B cell (primary cell): Measurements from ENCODE around the gene GPC5. TPM values are rescaled to one million over a fixed set of nuclear protein-coding genes. Genes with fewer than 3 reads are reported as not detected.

Experiments
- ATAC-seq: fragments of 200-7000 bp; cut with Tn5 transposase; one replicate; pipeline ENCODE4 v1.10.0; 2021; ENCODE audit warnings: low read depth, mild to moderate bottlenecking, moderate number of reproducible peaks, moderate library complexity
- CTCF ChIA-PET: fragments of 350-600 bp; sonication (Branson Sonifier 250); formaldehyde crosslinking; loops from one replicate; lab custom pipeline; 2021; ENCODE audit warnings: antibody characterized with exemption, inconsistent platforms; lab: Charles Lee
- POLR2A ChIA-PET: fragments of 350-600 bp; sonication (Branson Sonifier 250); formaldehyde crosslinking; loops from one replicate; lab custom pipeline; 2021; ENCODE audit warnings: antibody characterized with exemption; lab: Charles Lee
- DNase-seq: peaks from one replicate; pipeline ENCODE4 v3.0.0; 2013
- H2AFZ ChIP-seq: 2 replicates; pipeline ENCODE4 v1.6.1; 2012; ENCODE audit warnings: mild to moderate bottlenecking, low read depth, low read length; ENCODE audit not compliant: insufficient read depth, poor library complexity, severe bottlenecking
- H3K27ac ChIP-seq, 2 donors: 1 replicate in 1 of 2; 2 replicates in 1 of 2; pipeline ENCODE4 v1.5.1; 2012 to 2013; ENCODE audit warnings: low read length in 2 of 2, mild to moderate bottlenecking in 2 of 2, moderate library complexity in 1 of 2
- H3K27me3 ChIP-seq, 4 experiments: fragments of 200-600 bp in 1 of 4; sonication (generic) in 1 of 4; replicated peaks in 1 of 4; 1 replicate in 2 of 4; 2 replicates in 2 of 4; pipeline versions ENCODE4 v1.6.1 to v1.7.0; 2013 to 2016; ENCODE audit warnings: low read length in 3 of 4, mild to moderate bottlenecking in 2 of 4, mixed read lengths in 1 of 4, moderate library complexity in 1 of 4; ENCODE audit not compliant: insufficient read depth in 4 of 4, control insufficient read depth in 3 of 4; ENCODE audit errors: control extremely low read depth in 1 of 4
- H3K36me3 ChIP-seq, 2 experiments: replicated peaks in 1 of 2; 1 replicate in 1 of 2; 2 replicates in 1 of 2; pipeline versions ENCODE4 v1.6.1 to v1.7.1; 2013; ENCODE audit warnings: low read length in 1 of 2; ENCODE audit not compliant: insufficient read depth in 2 of 2, control insufficient read depth in 1 of 2; ENCODE audit errors: control extremely low read depth in 1 of 2, extremely low read depth in 1 of 2
- H3K4me1 ChIP-seq, 2 donors: fragments of 200-600 bp in 1 of 2; sonication (generic) in 1 of 2; 1 replicate in 1 of 2; 2 replicates in 1 of 2; pipeline versions ENCODE4 v1.5.1 to v1.6.1; 2013 to 2017; ENCODE audit warnings: low read length in 2 of 2; ENCODE audit not compliant: control insufficient read depth in 2 of 2, insufficient read depth in 2 of 2
- H3K4me2 ChIP-seq: replicated peaks from 2 replicates; pipeline ENCODE3; 2012; ENCODE audit warnings: mild to moderate bottlenecking, low read depth, low read length; ENCODE audit not compliant: poor library complexity, severe bottlenecking
- H3K4me3 ChIP-seq, 5 experiments: fragments of 200-600 bp in 1 of 5; sonication (generic) in 1 of 5; 1 replicate in 3 of 5; 2 replicates in 2 of 5; pipeline versions ENCODE4 v1.5.1 to v1.7.0; 2011 to 2016; ENCODE audit warnings: low read length in 4 of 5, mild to moderate bottlenecking in 4 of 5, low read depth in 2 of 5, control low read depth in 1 of 5, moderate library complexity in 1 of 5; ENCODE audit not compliant: insufficient read depth in 1 of 5; ENCODE audit errors: control extremely low read depth in 1 of 5, extremely low read depth in 1 of 5
- H3K79me2 ChIP-seq: fragments of 200-600 bp; sonication (generic); one replicate; pipeline ENCODE4 v1.6.0; 2016; ENCODE audit warnings: low read length; ENCODE audit not compliant: control insufficient read depth, insufficient read depth
- H3K9ac ChIP-seq: fragments of 200-600 bp; sonication (generic); 2 replicates; pipeline ENCODE4 v1.6.1; 2017; ENCODE audit warnings: mild to moderate bottlenecking, low read length, moderate library complexity
- H3K9me3 ChIP-seq, 3 donors: one replicate each; pipeline versions ENCODE4 v1.6.1 to v1.7.1; 2013; ENCODE audit warnings: low read length in 2 of 3; ENCODE audit not compliant: control insufficient read depth in 2 of 3, insufficient read depth in 1 of 3; ENCODE audit errors: control extremely low read depth in 1 of 3
- H4K20me1 ChIP-seq: 2 replicates; pipeline ENCODE4 v1.6.0; 2012; ENCODE audit warnings: mild to moderate bottlenecking, low read length; ENCODE audit not compliant: insufficient read depth, control insufficient read depth, poor library complexity, severe bottlenecking
- H3K27ac Mint-ChIP-seq: one replicate; pipeline ENCODE4 v1.8.0; 2021; ENCODE audit warnings: mixed read lengths
- H3K27me3 Mint-ChIP-seq: one replicate; pipeline ENCODE4 v1.8.0; 2021; ENCODE audit warnings: mixed read lengths
- H3K4me1 Mint-ChIP-seq: one replicate; pipeline ENCODE4 v1.8.0; 2021; ENCODE audit warnings: mixed read lengths
- H3K4me3 Mint-ChIP-seq: one replicate; pipeline ENCODE4 v1.8.0; 2021; ENCODE audit warnings: mixed read lengths
- H3K9me3 Mint-ChIP-seq: one replicate; pipeline ENCODE4 v1.8.0; 2022; ENCODE audit warnings: mixed read lengths; ENCODE audit not compliant: insufficient read depth
- CTCF ChIP-seq: fragments of 200-600 bp; IDR thresholded peaks from one replicate; pipeline ENCODE4 v1.8.0; 2022; ENCODE audit warnings: antibody characterized with exemption, mild to moderate bottlenecking
- EZH2 ChIP-seq: IDR thresholded peaks from 2 replicates; pipeline ENCODE4 v1.6.1; 2012; ENCODE audit warnings: borderline replicate concordance, low read depth, mild to moderate bottlenecking, moderate library complexity, low read length; ENCODE audit not compliant: insufficient read depth, poor library complexity, severe bottlenecking
- WGBS: methylation state at CpG from one replicate; pipeline ENCODE4 v1.1.5; 2013; ENCODE audit warnings: missing lambda C conversion rate; ENCODE audit not compliant: insufficient coverage; 5-methylcytosine and 5-hydroxymethylcytosine counted together
- intact Hi-C: fragments of 100-400 bp; cut with micrococcal nuclease; formaldehyde crosslinking; loops from one replicate; pipeline ENCODE4 v1.10.0; 2022
- polyA plus RNA-seq: library from polyadenylated mRNA; depleted of rRNA; stranded (reverse); fragments of >200 nt; gene quantifications from 2 replicates; pipeline ENCODE4 v1.2.3, GENCODE V29; 2012
- total RNA-seq, 2 donors: library from RNA; stranded (reverse); fragments of 120-200 nt in 1 of 2; gene quantifications; 1 replicate in 1 of 2; 2 replicates in 1 of 2; pipeline versions ENCODE4 v1.2.3 to v1.2.4, GENCODE V29; 2013 to 2022

The GPC5 gene
- total and polyA plus RNA-seq, 2 donors (not counting 1 experiment from before 2014, with no cell fraction given): 0.15 to 0.30 TPM

- Histone ChIP-seq H3K27ac (no peak overlapping the region), H3K79me2 (no peaks in the 10 kb centered on the region), H3K4me2 (no peak overlapping the region), H4K20me1 (no peaks in the 10 kb centered on the region), H3K9me3 (no peaks in the 10 kb centered on the region), H3K4me1 (no peaks in the 10 kb centered on the region), H3K9ac (no peak overlapping the region), H3K27me3 (no peaks in the 10 kb centered on the region), H3K4me3 (no peak overlapping the region), H2AFZ (no peak overlapping the region), H3K36me3 (no peaks in the 10 kb centered on the region)
- ATAC-seq (no peak), DNase-seq (no peak)
- no peaks in the 10 kb centered on the region for H3K9me3 Mint-ChIP-seq
- H3K27ac Mint-ChIP-seq: no peak overlapping the region
- intact Hi-C loops: no loop called here
- no peaks in the 10 kb centered on the region for H3K27me3 Mint-ChIP-seq
- H3K4me1 Mint-ChIP-seq: no peaks in the 10 kb centered on the region
- ChIA-PET CTCF (no interaction called here), POLR2A (no interaction called here)
- TF ChIP-seq CTCF (no peak), EZH2 (no peak)
- 77% methylated on average over 2 of the region's 3 CpGs for WGBS
- no peak overlapping the region for H3K4me3 Mint-ChIP-seq
Observed at GRCh38 chr13:91622778-91623550, 224.5 kb downstream of the GPC5 start.

DNA sequence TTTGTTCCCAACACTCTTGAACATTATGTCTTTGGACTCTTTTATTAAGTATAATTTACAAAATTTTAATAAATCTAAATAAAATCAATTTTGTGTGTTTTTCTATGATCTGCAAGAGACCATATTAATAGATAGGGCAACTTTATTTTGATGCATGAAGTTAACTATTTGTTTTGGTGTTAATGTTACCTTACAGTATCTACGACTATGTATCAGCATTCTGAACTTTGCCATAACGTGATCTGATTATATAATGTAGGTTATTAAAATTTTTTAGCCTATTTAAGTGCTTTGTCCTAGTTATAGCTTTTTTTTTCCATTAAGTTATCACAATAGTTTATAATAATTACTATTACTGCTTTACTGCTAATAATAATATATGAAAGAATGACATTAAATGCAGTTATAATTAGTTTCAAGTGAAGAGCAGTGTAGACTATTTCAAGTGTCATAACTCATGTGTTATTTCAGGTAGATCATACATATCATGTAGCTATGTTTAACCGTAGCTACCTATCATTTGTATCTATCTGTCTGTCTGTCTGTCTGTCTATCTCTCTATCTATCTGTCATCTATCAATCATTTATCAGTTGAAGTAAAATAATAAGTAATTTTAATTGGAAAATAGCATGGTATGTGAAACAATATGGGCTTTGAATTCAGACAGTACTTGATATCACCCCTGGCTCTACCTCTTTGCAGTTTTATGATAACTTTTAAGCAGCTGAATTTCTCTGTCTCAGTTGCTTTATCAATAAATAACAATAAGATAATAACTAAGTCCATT lies 229.7 kb downstream of the GPC5 start:
- H4K20me1 ChIP-seq: no peaks in the 10 kb centered on the region
- Mint-ChIP-seq H3K4me1 (no peaks in the 10 kb centered on the region), H3K27me3 (no peaks in the 10 kb centered on the region), H3K9me3 (no peaks in the 10 kb centered on the region), H3K27ac (no peak overlapping the region), H3K4me3 (no peak overlapping the region)
- no CpG with 5 or more reads among the region's 3 CpGs for WGBS
- ATAC-seq (no peak), DNase-seq (no peak)
- H3K4me1 ChIP-seq: no peaks in the 10 kb centered on the region
- H3K4me3 ChIP-seq: no peak overlapping the region
- no peak overlapping the region for H2AFZ ChIP-seq
- POLR2A ChIA-PET: no interaction called here
- no peaks in the 10 kb centered on the region for H3K36me3 ChIP-seq
- intact Hi-C loops: no loop called here
- no peak overlapping the region for H3K4me2 ChIP-seq
- H3K27ac ChIP-seq: no peak overlapping the region
- CTCF ChIA-PET: no interaction called here
- H3K9me3 ChIP-seq: no peaks in the 10 kb centered on the region
- TF ChIP-seq EZH2 (no peak), CTCF (no peak)
- H3K79me2 ChIP-seq: no peaks in the 10 kb centered on the region
- no peak overlapping the region for H3K9ac ChIP-seq
- H3K27me3 ChIP-seq: no peaks in the 10 kb centered on the region
